HG03135 (cell line): Measurements from ENCODE around the gene COPE.

Source experiments
- ATAC-seq: cut with Tn5 transposase; IDR thresholded peaks from one replicate; pipeline ENCODE4 v1.9.1; 2021; ENCODE audit warnings: mild to moderate bottlenecking, moderate library complexity; ENCODE audit not compliant: unreplicated experiment

The COPE gene

GRCh38 chr19:18868380-18869022 is 50.7 kb downstream of the COPE start:
- no peak for ATAC-seq

- ATAC-seq, result no peak
These were observed 51.4 kb downstream of the COPE start for GRCh38 chr19:18867751-18868150.

DNA sequence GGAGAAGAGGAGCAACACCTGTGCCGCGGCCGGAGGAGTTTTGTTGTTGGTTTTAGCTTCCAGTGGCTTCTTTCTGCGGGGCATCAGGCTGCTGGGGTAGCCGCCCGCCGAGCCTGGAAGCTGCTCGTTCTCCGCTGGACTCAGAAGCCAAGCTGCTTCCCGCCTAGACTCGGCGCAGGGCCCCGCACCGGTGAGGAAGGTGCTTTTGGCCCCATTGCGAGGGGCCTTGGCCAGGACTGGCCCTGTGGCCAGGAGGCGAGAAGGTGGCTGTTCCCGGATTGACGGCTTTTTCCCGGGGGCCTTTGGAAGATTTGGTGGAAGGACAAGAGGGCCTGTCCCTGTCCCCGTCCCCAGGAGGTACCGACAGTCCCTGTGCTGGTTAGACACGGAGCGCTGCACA is 52.0 kb downstream of the COPE start:
- ATAC-seq, result no peak

DNA sequence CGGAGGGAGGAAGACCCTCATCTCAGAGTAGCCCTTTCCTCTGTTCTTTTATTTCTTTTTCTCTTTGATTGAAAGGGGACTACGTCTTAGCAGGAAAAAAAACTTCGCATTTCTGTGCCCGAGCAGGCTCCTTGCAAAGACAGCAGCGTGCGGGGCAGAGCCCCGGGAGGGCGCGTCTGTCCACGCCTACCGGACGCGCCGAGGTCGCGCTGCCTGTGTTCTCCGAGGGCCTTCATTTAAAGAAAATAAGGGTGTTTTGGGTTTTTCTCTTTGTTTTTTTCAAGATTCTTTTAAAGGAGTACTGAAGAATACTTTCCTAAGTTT is 52.4 kb downstream of the COPE start:
- no peak for ATAC-seq

- no peak for ATAC-seq
These were observed 53.0 kb downstream of the COPE start for GRCh38 chr19:18865973-18866799.

- no peak for ATAC-seq
These were observed 53.8 kb downstream of the COPE start for GRCh38 chr19:18865106-18865972.

DNA sequence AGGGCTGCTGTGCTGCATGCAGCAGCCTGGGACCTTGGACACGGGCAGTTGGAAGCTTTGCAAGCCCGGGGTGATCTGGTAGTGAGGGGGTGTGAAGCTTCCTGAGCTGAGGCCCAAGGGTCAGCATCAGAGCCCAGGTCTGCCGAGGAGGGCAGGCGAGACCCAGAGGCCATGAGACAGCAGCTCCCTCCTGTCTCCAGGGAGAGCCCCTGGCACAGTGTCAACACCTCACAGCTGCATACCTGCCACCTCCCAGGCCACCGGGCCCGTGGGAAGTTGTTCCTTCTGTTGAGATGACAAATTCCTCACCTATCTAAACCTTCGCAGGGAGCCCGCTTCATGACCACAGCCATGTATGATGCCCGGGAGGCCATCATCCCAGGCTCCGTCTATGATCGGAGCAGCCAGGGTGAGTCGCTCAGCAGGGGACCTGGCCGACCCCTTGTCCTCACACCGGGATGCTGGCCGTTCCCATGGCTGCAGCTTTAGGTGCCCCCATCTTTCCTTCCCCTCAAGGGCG is 55.3 kb downstream of the COPE start:
- no peak for ATAC-seq

DNA sequence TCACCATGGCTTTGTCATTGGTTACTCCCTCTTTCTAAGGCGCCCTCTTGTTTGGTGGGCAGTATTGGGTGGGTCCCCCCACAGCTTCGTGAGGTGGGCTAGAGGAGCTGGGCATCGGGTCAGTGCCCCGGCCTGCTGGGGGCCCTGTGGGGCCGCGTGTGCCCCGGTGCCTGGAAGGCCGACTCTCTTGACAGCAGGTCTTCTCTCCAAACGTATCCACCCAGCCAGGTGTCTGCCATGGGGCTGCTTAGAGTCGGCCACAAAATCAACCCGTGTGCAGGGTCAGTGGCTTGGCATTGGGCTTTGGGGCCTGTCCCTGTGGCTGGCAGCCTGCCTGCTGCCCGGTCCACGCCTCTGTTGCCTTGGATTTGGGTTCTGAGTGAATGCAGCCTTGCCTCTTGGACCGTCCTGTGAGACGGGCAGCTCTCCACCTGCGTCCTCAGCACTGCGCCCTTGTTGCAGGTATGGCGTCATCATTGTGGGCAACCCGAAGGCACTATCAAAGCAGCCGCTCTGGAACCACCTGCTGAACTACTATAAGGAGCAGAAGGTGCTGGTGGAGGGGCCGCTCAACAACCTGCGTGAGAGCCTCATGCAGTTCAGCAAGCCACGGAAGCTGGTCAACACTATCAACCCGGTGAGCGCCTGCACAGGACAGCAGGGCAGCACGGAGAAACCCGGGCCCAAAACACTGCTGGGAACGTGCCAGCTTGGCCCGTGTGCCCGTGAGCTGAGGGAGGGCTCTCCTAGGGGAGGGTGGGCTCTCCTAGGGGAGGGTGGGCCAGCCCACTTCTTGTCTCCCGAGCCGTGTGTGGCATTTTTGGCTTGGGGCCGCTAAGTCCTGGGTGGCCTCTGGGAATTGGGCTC is 56.0 kb downstream of the COPE start:
- no peak for ATAC-seq

DNA sequence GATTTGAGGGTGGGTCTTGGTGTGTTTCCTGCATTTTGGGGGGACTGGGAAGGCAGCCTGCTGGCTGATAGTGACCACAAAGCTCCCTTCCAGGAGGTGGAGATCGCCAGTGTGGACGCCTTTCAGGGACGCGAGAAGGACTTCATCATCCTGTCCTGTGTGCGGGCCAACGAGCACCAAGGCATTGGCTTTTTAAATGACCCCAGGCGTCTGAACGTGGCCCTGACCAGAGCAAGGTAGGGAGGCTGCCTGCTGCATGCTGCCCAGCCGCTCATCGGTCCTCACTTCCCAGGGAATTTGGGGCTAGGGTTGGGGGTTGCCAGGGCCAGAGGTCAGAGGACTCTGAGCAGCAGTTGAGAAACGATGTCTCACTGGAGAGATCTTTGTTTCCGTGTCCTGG is 57.3 kb downstream of the COPE start:
- ATAC-seq, result no peak

- ATAC-seq, result no peak
These were observed 58.0 kb downstream of the COPE start for GRCh38 chr19:18861235-18861634.

GRCh38 chr19:18860725-18861124 is 58.5 kb downstream of the COPE start:
- ATAC-seq, result no peak

- ATAC-seq, result no peak
These were observed 58.9 kb downstream of the COPE start for GRCh38 chr19:18860302-18860700.

- ATAC-seq, result no peak
These were observed 59.4 kb downstream of the COPE start for GRCh38 chr19:18859676-18860301.

GRCh38 chr19:18858906-18859646 is 60.1 kb downstream of the COPE start:
- no peak for ATAC-seq

DNA sequence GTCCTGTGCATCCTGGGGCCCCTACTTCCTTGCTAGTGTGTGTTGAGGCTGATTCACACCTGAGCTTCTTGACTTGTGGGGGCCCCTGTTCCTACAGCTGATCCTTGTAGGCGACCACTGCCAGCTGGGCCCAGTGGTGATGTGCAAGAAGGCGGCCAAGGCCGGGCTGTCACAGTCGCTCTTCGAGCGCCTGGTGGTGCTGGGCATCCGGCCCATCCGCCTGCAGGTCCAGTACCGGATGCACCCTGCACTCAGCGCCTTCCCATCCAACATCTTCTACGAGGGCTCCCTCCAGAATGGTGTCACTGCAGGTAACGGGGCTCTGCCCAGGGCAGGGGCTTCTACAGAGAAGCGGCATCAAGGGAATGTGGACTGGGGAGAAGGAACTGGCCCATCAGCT is 62.0 kb downstream of the COPE start:
- ATAC-seq, result no peak

DNA sequence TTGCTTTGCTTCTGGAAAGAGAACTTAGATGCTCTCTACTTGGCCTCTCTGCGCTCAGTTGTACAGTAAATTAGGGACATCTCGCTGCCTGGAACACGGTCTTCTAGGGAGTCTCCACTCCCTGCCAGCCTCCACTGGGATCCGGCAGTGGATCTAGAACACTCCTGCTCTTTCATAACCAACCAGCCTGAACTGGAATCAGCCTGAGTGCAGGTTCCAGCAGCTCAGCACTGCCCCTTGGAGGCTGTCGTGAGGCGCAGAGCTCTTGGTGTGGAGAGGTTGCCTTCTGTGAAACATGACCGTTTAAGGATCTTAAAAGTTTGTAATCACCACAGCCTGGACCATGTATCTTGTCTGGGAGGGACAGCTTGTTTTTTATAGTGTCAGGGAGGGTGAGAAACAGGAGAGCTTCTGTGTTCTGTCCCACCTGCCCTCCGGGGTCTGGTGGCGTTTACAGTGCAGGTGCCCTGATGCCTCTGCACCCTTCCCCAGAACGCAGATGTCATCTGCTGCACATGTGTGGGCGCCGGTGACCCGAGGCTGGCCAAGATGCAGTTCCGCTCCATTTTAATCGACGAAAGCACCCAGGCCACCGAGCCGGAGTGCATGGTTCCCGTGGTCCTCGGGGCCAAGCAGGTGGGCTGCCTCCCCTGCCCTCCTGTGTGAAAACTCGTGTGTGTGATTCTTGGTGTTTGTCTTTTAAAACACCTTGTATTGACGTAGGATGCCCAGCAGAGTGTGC is 62.6 kb downstream of the COPE start:
- ATAC-seq, result no peak

GRCh38 chr19:18855647-18856384 is 63.4 kb downstream of the COPE start:
- no peak for ATAC-seq

GRCh38 chr19:18854982-18855381 is 64.2 kb downstream of the COPE start:
- ATAC-seq, result no peak
